ENCODE data around the gene PKMYT1. TPM values are rescaled to one million over a fixed set of nuclear protein-coding genes. Genes with fewer than 3 reads are reported as not detected.

The PKMYT1 gene
- total RNA-seq, 2 experiments from 2014 or later, result 104 to 195 TPM

DNA sequence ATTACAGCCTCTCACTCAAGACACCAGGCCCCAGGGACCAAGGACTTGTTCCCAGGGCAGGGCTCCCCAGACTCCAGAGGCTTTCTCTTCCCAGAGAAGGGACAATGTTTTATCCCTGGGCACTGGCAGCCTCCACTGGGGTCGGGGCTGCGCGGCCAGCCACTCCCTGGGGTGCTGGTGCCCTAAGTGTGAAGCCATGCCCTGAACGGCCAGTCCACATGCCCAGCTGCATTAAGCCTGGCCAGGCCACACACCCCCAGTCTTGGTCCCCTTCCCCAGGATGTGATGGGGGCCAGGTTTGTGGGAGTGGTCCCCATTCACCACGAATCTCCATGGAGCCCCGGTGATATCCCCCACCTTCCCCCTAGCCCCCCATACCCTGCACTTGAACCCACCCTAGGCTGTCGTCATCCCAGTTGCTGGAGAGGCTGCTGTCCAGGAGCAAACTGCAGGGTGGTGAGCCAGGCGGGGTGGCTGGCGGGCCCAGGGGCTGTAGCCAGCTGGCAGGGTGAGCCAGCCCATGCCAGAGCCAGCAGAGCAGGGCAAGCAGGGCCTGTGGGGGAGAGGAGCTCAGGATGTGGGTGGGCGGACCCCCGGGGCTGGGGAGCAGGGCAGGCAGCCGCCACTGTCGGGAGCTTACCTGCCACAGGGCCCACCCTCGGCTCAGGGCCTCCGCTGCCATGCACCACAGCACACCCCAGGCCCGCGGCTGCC, 6.5 kb downstream of the PKMYT1 start:
- Histone ChIP-seq H2AFZ (ENCODE audit: low read length) (no peak overlapping the region), H3K9me3 (ENCODE audit: low read length) (no peaks in the 10 kb centered on the region), H3K27ac (ENCODE audit: low read depth, low read length, poor library complexity, severe bottlenecking) (no peak overlapping the region), H3K36me3 (ENCODE audit: insufficient read depth, low read length) (peaks cover 84% of the 10 kb centered on the region), H3K4me1 (ENCODE audit: insufficient read depth, low read length, poor library complexity, severe bottlenecking) (peaks cover 36% of the 10 kb centered on the region), H3K4me3 (ENCODE audit: low read depth, low read length, poor library complexity, severe bottlenecking) (no peak overlapping the region), H4K20me1 (ENCODE audit: insufficient read depth, low read length) (peaks cover 6% of the 10 kb centered on the region; the same call in 1 of the 2 replicates), H3K79me2 (ENCODE audit: insufficient read depth, low read depth, low read length) (peaks cover 14% of the 10 kb centered on the region; the same call in 1 of the 2 replicates), H3K4me2 (ENCODE audit: low read length) (no peak overlapping the region), H3K9me2 (ENCODE audit: insufficient read depth, low read length) (no peaks in the 10 kb centered on the region)
- ChIA-PET CTCF (ENCODE audit: unreplicated experiment) (no interaction called here), POLR2A (no interaction called here)
- no peak for TF ChIP-seq EZH2phosphoT487 (IDR thresholded peaks at IDR 0.05; ENCODE audit: borderline replicate concordance, low read depth, low read length)
- intact Hi-C loops (cut with micrococcal nuclease; ENCODE audit: unreplicated experiment), result no loop called here
- no TSS peak for BruUV-seq (replicated peaks)
- DNase-seq (ENCODE audit: low spot score), result no peak

DNA sequence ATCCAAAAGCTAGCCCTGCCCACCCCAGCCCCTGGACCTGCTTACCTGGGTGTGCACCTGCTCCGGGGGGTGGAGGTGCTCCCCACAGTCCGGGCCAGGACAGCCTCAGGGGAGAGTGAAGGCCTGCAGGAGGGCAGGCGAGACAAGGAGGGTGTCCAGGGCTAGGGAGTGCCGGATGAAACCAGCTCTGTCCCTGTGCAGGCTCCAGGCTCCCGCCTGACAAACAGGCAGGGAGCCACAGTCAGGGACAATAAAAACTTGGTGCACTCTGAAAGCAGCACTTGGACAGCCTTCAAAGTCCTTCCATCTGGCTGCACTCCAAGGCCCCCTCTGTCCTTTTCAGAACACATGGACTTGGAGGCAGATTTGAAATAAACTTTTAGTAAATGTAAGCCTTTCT, 7.2 kb downstream of the PKMYT1 start:
- Histone ChIP-seq H3K36me3 (ENCODE audit: insufficient read depth, low read length) (peaks cover 79% of the 10 kb centered on the region), H3K9me2 (ENCODE audit: insufficient read depth, low read length) (no peaks in the 10 kb centered on the region), H4K20me1 (ENCODE audit: insufficient read depth, low read length) (peaks cover 6% of the 10 kb centered on the region; the same call in 1 of the 2 replicates), H3K4me2 (ENCODE audit: low read length) (peak overlapping the region; percentile 74; the same call in 1 of the 2 replicates), H3K27ac (ENCODE audit: low read depth, low read length, poor library complexity, severe bottlenecking) (no peak overlapping the region), H3K9me3 (ENCODE audit: low read length) (no peaks in the 10 kb centered on the region), H3K4me1 (ENCODE audit: insufficient read depth, low read length, poor library complexity, severe bottlenecking) (peaks cover 38% of the 10 kb centered on the region), H3K4me3 (ENCODE audit: low read depth, low read length, poor library complexity, severe bottlenecking) (no peak overlapping the region), H2AFZ (ENCODE audit: low read length) (no peak overlapping the region), H3K79me2 (ENCODE audit: insufficient read depth, low read depth, low read length) (peaks cover 8% of the 10 kb centered on the region; the same call in 1 of the 2 replicates)
- CTCF ChIA-PET (ENCODE audit: unreplicated experiment), result no interaction called here
- no peak for DNase-seq (ENCODE audit: low spot score)
- intact Hi-C loops (cut with micrococcal nuclease; ENCODE audit: unreplicated experiment), result no loop called here
- POLR2A ChIA-PET, result no interaction called here
- no TSS peak for BruUV-seq (replicated peaks)
- no peak for TF ChIP-seq EZH2phosphoT487 (IDR thresholded peaks at IDR 0.05; ENCODE audit: borderline replicate concordance, low read depth, low read length)
- TF ChIP-seq, protein P1, sequence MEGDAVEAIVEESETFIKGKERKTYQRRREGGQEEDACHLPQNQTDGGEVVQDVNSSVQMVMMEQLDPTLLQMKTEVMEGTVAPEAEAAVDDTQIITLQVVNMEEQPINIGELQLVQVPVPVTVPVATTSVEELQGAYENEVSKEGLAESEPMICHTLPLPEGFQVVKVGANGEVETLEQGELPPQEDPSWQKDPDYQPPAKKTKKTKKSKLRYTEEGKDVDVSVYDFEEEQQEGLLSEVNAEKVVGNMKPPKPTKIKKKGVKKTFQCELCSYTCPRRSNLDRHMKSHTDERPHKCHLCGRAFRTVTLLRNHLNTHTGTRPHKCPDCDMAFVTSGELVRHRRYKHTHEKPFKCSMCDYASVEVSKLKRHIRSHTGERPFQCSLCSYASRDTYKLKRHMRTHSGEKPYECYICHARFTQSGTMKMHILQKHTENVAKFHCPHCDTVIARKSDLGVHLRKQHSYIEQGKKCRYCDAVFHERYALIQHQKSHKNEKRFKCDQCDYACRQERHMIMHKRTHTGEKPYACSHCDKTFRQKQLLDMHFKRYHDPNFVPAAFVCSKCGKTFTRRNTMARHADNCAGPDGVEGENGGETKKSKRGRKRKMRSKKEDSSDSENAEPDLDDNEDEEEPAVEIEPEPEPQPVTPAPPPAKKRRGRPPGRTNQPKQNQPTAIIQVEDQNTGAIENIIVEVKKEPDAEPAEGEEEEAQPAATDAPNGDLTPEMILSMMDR (conservative IDR thresholded peaks at IDR 0.05; ENCODE audit: low read length), result no peak

DNA sequence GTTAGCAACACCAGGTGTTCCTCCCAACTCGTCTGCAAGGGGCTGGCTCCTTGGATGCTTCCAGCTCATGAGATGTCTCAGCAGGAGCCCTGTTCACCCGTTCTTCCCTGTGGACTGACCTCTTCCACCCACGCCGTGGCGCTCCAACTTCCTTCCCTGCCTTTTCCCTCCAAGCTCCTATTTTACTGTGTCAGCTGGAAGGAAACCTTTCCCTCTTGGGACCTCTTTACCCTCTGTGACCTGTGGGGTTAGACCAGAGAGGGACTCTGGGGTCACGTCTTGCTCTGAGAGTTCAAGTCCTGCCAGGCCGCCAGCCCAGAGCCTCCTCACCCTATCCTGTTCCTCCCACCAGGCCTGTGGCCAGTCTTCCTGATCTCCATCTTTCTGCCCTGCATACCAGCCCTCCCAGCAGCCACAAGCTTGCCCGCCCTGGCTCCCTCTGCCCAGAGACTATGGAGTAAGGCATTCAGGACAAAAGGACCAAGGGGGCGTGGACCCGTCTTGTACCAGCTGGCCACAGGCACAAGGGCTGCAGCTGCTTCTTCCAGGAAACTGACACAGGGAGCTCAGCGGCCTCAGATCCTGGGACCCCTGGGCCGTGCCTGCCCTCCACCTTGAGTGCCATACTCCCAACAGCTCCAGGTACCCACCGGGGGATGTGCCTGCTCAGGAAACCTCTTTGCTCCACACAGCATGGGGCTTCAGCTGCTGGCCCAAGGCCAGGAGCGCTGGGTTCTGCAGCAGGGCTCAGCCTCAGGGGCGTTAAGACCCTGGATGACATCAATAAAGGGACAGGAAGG, 8.1 kb downstream of the PKMYT1 start:
- Histone ChIP-seq H3K36me3 (ENCODE audit: insufficient read depth, low read length) (peaks cover 70% of the 10 kb centered on the region), H4K20me1 (ENCODE audit: insufficient read depth, low read length) (peaks cover 6% of the 10 kb centered on the region; the same call in 1 of the 2 replicates), H3K9me3 (ENCODE audit: low read length) (no peaks in the 10 kb centered on the region), H3K4me3 (ENCODE audit: low read depth, low read length, poor library complexity, severe bottlenecking) (no peak overlapping the region), H3K4me2 (ENCODE audit: low read length) (peak overlapping the region; percentile 74; the same call in 1 of the 2 replicates), H3K27ac (ENCODE audit: low read depth, low read length, poor library complexity, severe bottlenecking) (no peak overlapping the region), H3K9me2 (ENCODE audit: insufficient read depth, low read length) (no peaks in the 10 kb centered on the region), H2AFZ (ENCODE audit: low read length) (no peak overlapping the region), H3K4me1 (ENCODE audit: insufficient read depth, low read length, poor library complexity, severe bottlenecking) (peaks cover 35% of the 10 kb centered on the region), H3K79me2 (ENCODE audit: insufficient read depth, low read depth, low read length) (no peaks in the 10 kb centered on the region; the same call in 1 of the 2 replicates)
- intact Hi-C loops (cut with micrococcal nuclease; ENCODE audit: unreplicated experiment), result no loop called here
- no TSS peak for BruUV-seq (replicated peaks)
- CTCF ChIA-PET (ENCODE audit: unreplicated experiment), result interaction anchor here (0.6 kb wide), 1 partner anchor 11 kb away, joined by 3 read pairs; no protein-coding TSS in a partner anchor
- TF ChIP-seq, protein P1 (conservative IDR thresholded peaks at IDR 0.05; ENCODE audit: low read length), result no peak
- TF ChIP-seq EZH2phosphoT487 (IDR thresholded peaks at IDR 0.05; ENCODE audit: borderline replicate concordance, low read depth, low read length), result no peak
- DNase-seq (ENCODE audit: low spot score), result no peak
- POLR2A ChIA-PET, result interaction anchor here (0.7 to 1.0 kb wide), 2 partner anchors 25 to 51 kb away, joined by 3 read pairs; no protein-coding TSS in a partner anchor
